ENCODE measurements around the gene MRPS22. TPM values are rescaled to one million over a fixed set of nuclear protein-coding genes. Genes with fewer than 3 reads are reported as not detected.

Gene MRPS22
- total RNA-seq, 1 experiment from 2014 or later, result 39.9 TPM

GRCh38 chr3:139317660-139318430, 26.0 kb upstream of the MRPS22 start:
- Histone ChIP-seq H4K20me1 (ENCODE audit: insufficient read depth, low read depth, low read length) (no peaks in the 10 kb centered on the region), H3K9me2 (replicated peaks; ENCODE audit: insufficient read depth, low read length) (no peaks in the 10 kb centered on the region), H3K27me3 (ENCODE audit: low read length) (no peaks in the 10 kb centered on the region), H3K9me3 (ENCODE audit: low read length) (no peaks in the 10 kb centered on the region), H3K9ac (ENCODE audit: low read length) (no peak overlapping the region), H3K27ac (ENCODE audit: low read length) (no peak overlapping the region), H3K4me3 (ENCODE audit: low read length) (no peak overlapping the region), H3K4me2 (ENCODE audit: low read depth, low read length, poor library complexity, severe bottlenecking) (no peak overlapping the region), H2AFZ (ENCODE audit: low read length) (no peak overlapping the region), H3K4me1 (ENCODE audit: low read length) (no peaks in the 10 kb centered on the region), H3K36me3 (ENCODE audit: insufficient read depth, low read length) (no peaks in the 10 kb centered on the region), H3K79me2 (ENCODE audit: low read length) (no peaks in the 10 kb centered on the region)
- no peak for DNase-seq

GRCh38 chr3:139318431-139318816, 25.4 kb upstream of the MRPS22 start:
- Histone ChIP-seq H4K20me1 (ENCODE audit: insufficient read depth, low read depth, low read length) (no peaks in the 10 kb centered on the region), H3K36me3 (ENCODE audit: insufficient read depth, low read length) (no peaks in the 10 kb centered on the region), H3K4me2 (ENCODE audit: low read depth, low read length, poor library complexity, severe bottlenecking) (no peak overlapping the region), H3K4me3 (ENCODE audit: low read length) (no peak overlapping the region), H3K9me3 (ENCODE audit: low read length) (no peaks in the 10 kb centered on the region), H3K27ac (ENCODE audit: low read length) (no peak overlapping the region), H3K9me2 (replicated peaks; ENCODE audit: insufficient read depth, low read length) (no peaks in the 10 kb centered on the region), H3K79me2 (ENCODE audit: low read length) (no peaks in the 10 kb centered on the region), H3K9ac (ENCODE audit: low read length) (no peak overlapping the region), H2AFZ (ENCODE audit: low read length) (no peak overlapping the region), H3K27me3 (ENCODE audit: low read length) (no peaks in the 10 kb centered on the region), H3K4me1 (ENCODE audit: low read length) (no peaks in the 10 kb centered on the region)
- DNase-seq, result no peak

GRCh38 chr3:139318826-139319225, 25.0 kb upstream of the MRPS22 start:
- H2AFZ ChIP-seq (ENCODE audit: low read length), result no peak overlapping the region
- H3K27me3 ChIP-seq (ENCODE audit: low read length), result no peaks in the 10 kb centered on the region
- H4K20me1 ChIP-seq (ENCODE audit: insufficient read depth, low read depth, low read length), result no peaks in the 10 kb centered on the region
- no peak for DNase-seq
- H3K79me2 ChIP-seq (ENCODE audit: low read length), result no peaks in the 10 kb centered on the region
- no peaks in the 10 kb centered on the region for H3K9me3 ChIP-seq (ENCODE audit: low read length)
- no peak overlapping the region for H3K4me2 ChIP-seq (ENCODE audit: low read depth, low read length, poor library complexity, severe bottlenecking)
- no peak overlapping the region for H3K27ac ChIP-seq (ENCODE audit: low read length)
- H3K4me3 ChIP-seq (ENCODE audit: low read length), result no peak overlapping the region
- no peaks in the 10 kb centered on the region for H3K36me3 ChIP-seq (ENCODE audit: insufficient read depth, low read length)
- no peaks in the 10 kb centered on the region for H3K4me1 ChIP-seq (ENCODE audit: low read length)
- H3K9ac ChIP-seq (ENCODE audit: low read length), result no peak overlapping the region
- no peaks in the 10 kb centered on the region for H3K9me2 ChIP-seq (replicated peaks; ENCODE audit: insufficient read depth, low read length)

- no peaks in the 10 kb centered on the region for H3K4me1 ChIP-seq (ENCODE audit: low read length)
- H3K79me2 ChIP-seq (ENCODE audit: low read length), result no peaks in the 10 kb centered on the region
- H3K4me2 ChIP-seq (ENCODE audit: low read depth, low read length, poor library complexity, severe bottlenecking), result no peak overlapping the region
- DNase-seq, result peak; percentile 75
- H3K4me3 ChIP-seq (ENCODE audit: low read length), result no peak overlapping the region
- H3K9me2 ChIP-seq (replicated peaks; ENCODE audit: insufficient read depth, low read length), result no peaks in the 10 kb centered on the region
- no peak overlapping the region for H3K27ac ChIP-seq (ENCODE audit: low read length)
- H3K36me3 ChIP-seq (ENCODE audit: insufficient read depth, low read length), result no peaks in the 10 kb centered on the region
- H4K20me1 ChIP-seq (ENCODE audit: insufficient read depth, low read depth, low read length), result no peaks in the 10 kb centered on the region
- no peak overlapping the region for H2AFZ ChIP-seq (ENCODE audit: low read length)
- no peak overlapping the region for H3K9ac ChIP-seq (ENCODE audit: low read length)
- H3K9me3 ChIP-seq (ENCODE audit: low read length), result no peaks in the 10 kb centered on the region
- H3K27me3 ChIP-seq (ENCODE audit: low read length), result no peaks in the 10 kb centered on the region
These were observed 24.1 kb upstream of the MRPS22 start for GRCh38 chr3:139319428-139320402.

GRCh38 chr3:139320551-139321309, 23.1 kb upstream of the MRPS22 start:
- Histone ChIP-seq H2AFZ (ENCODE audit: low read length) (no peak overlapping the region), H3K4me1 (ENCODE audit: low read length) (no peaks in the 10 kb centered on the region), H3K9me3 (ENCODE audit: low read length) (no peaks in the 10 kb centered on the region), H3K27ac (ENCODE audit: low read length) (no peak overlapping the region), H3K9me2 (replicated peaks; ENCODE audit: insufficient read depth, low read length) (no peaks in the 10 kb centered on the region), H3K4me2 (ENCODE audit: low read depth, low read length, poor library complexity, severe bottlenecking) (no peak overlapping the region), H3K4me3 (ENCODE audit: low read length) (no peak overlapping the region), H3K9ac (ENCODE audit: low read length) (no peak overlapping the region), H4K20me1 (ENCODE audit: insufficient read depth, low read depth, low read length) (no peaks in the 10 kb centered on the region), H3K36me3 (ENCODE audit: insufficient read depth, low read length) (no peaks in the 10 kb centered on the region), H3K27me3 (ENCODE audit: low read length) (no peaks in the 10 kb centered on the region), H3K79me2 (ENCODE audit: low read length) (no peaks in the 10 kb centered on the region)
- DNase-seq, result no peak

GRCh38 chr3:139322346-139322745, 21.5 kb upstream of the MRPS22 start:
- no peaks in the 10 kb centered on the region for H3K4me1 ChIP-seq (ENCODE audit: low read length)

GRCh38 chr3:139323146-139323545, 20.7 kb upstream of the MRPS22 start:
- no peak overlapping the region for H2AFZ ChIP-seq (ENCODE audit: low read length)
- no peaks in the 10 kb centered on the region for H3K4me1 ChIP-seq (ENCODE audit: low read length)
- no peak overlapping the region for H3K4me3 ChIP-seq (ENCODE audit: low read length)
- H3K9ac ChIP-seq (ENCODE audit: low read length), result no peak overlapping the region
- H4K20me1 ChIP-seq (ENCODE audit: insufficient read depth, low read depth, low read length), result no peaks in the 10 kb centered on the region
- DNase-seq, result no peak
- H3K27ac ChIP-seq (ENCODE audit: low read length), result no peak overlapping the region
- no peaks in the 10 kb centered on the region for H3K9me2 ChIP-seq (replicated peaks; ENCODE audit: insufficient read depth, low read length)
- no peaks in the 10 kb centered on the region for H3K79me2 ChIP-seq (ENCODE audit: low read length)
- no peaks in the 10 kb centered on the region for H3K9me3 ChIP-seq (ENCODE audit: low read length)
- no peaks in the 10 kb centered on the region for H3K36me3 ChIP-seq (ENCODE audit: insufficient read depth, low read length)
- H3K4me2 ChIP-seq (ENCODE audit: low read depth, low read length, poor library complexity, severe bottlenecking), result no peak overlapping the region
- H3K27me3 ChIP-seq (ENCODE audit: low read length), result no peaks in the 10 kb centered on the region

More at GRCh38 chr3:139322346-139322745, 21.5 kb upstream of the MRPS22 start:
- H3K4me2 ChIP-seq (ENCODE audit: low read depth, low read length, poor library complexity, severe bottlenecking), result no peak overlapping the region
- H3K9me2 ChIP-seq (replicated peaks; ENCODE audit: insufficient read depth, low read length), result no peaks in the 10 kb centered on the region
- H3K9ac ChIP-seq (ENCODE audit: low read length), result no peak overlapping the region
- H4K20me1 ChIP-seq (ENCODE audit: insufficient read depth, low read depth, low read length), result no peaks in the 10 kb centered on the region
- H3K36me3 ChIP-seq (ENCODE audit: insufficient read depth, low read length), result no peaks in the 10 kb centered on the region
- no peak overlapping the region for H3K4me3 ChIP-seq (ENCODE audit: low read length)
- H3K9me3 ChIP-seq (ENCODE audit: low read length), result no peaks in the 10 kb centered on the region
- no peak for DNase-seq
- no peaks in the 10 kb centered on the region for H3K27me3 ChIP-seq (ENCODE audit: low read length)
- no peak overlapping the region for H2AFZ ChIP-seq (ENCODE audit: low read length)
- H3K27ac ChIP-seq (ENCODE audit: low read length), result no peak overlapping the region
- no peaks in the 10 kb centered on the region for H3K79me2 ChIP-seq (ENCODE audit: low read length)

- Histone ChIP-seq H3K9me3 (ENCODE audit: low read length) (no peaks in the 10 kb centered on the region), H3K79me2 (ENCODE audit: low read length) (no peaks in the 10 kb centered on the region), H3K4me2 (ENCODE audit: low read depth, low read length, poor library complexity, severe bottlenecking) (no peak overlapping the region), H4K20me1 (ENCODE audit: insufficient read depth, low read depth, low read length) (no peaks in the 10 kb centered on the region), H3K9ac (ENCODE audit: low read length) (no peak overlapping the region), H3K9me2 (replicated peaks; ENCODE audit: insufficient read depth, low read length) (no peaks in the 10 kb centered on the region), H3K4me3 (ENCODE audit: low read length) (no peak overlapping the region), H3K4me1 (ENCODE audit: low read length) (peaks cover 4% of the 10 kb centered on the region), H3K27ac (ENCODE audit: low read length) (no peak overlapping the region), H3K27me3 (ENCODE audit: low read length) (no peaks in the 10 kb centered on the region), H2AFZ (ENCODE audit: low read length) (no peak overlapping the region), H3K36me3 (ENCODE audit: insufficient read depth, low read length) (no peaks in the 10 kb centered on the region)
- no peak for DNase-seq
These were observed 19.4 kb upstream of the MRPS22 start for GRCh38 chr3:139324456-139324855.
